ENCODE data around the gene MAD1L1.
"Not testable (repeated sequence)": the region's sequence is repeated elsewhere in the genome, so short reads cannot be mapped to it uniquely, and the experiment has no call there.

The MAD1L1 gene

DNA sequence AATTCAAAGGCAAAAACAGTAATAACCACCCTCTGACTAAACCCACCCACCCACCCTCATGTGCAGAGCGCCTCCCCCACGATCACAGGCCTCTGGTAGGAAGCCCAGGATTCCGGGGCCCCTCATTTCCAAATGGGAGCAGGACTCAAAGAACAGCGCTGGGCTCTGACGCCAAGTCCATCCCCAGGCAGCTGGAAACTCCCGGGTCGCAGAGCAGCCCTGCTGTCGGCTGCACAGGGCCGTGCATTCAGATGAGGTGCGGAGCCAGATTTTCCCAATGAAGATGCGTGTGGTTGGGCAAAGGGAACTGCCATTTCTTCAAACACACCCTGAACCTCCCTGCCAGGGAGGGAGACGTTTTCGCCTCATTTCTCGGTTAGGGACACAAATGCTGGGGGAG is 152.3 kb downstream of the MAD1L1 start:
- no peak for DNase-seq

DNA sequence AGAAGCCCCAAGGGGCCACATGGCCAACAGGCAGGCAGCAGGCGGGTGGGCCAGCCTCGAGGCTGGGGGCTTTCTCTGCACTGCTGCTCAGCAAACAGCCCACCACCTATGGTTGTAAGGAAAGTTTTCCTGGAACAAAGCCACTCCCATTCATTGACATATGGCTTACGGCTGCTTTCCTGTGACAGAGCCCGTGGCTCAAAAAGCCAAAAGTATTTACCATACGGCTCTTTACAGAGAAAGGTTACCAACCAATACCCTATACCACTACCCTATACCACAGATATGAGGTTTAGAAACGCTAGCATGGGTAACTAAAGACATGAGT is 152.7 kb downstream of the MAD1L1 start:
- DNase-seq, result no peak

GRCh38 chr7:2079332-2080059 is 153.2 kb downstream of the MAD1L1 start:
- DNase-seq, result no peak

DNA sequence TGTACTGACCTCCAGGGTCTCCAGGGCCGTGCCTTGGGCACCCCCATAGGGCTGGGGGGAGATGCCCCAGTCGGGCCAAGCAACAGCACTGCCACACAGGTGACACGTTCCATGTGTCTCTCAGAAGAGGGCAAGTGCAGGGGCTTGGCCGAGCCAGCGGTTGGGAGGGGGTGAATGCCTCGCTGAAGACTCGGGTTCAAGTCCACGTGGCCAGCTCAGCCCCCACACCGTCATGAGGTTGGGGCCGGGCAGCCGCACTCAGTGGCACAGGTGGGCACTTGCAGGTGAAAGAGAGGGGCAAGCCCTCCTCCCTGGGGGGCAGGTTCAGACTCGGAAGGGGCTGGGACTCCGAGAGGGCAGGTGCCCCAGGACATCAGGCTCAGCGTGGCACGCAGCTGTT is 153.8 kb downstream of the MAD1L1 start:
- DNase-seq, result no peak

GRCh38 chr7:2076649-2077064 is 156.1 kb downstream of the MAD1L1 start:
- no peak for DNase-seq

GRCh38 chr7:2075811-2076210 is 156.9 kb downstream of the MAD1L1 start:
- DNase-seq, result no peak

GRCh38 chr7:2074691-2075090 is 158.1 kb downstream of the MAD1L1 start:
- DNase-seq, result no peak

DNA sequence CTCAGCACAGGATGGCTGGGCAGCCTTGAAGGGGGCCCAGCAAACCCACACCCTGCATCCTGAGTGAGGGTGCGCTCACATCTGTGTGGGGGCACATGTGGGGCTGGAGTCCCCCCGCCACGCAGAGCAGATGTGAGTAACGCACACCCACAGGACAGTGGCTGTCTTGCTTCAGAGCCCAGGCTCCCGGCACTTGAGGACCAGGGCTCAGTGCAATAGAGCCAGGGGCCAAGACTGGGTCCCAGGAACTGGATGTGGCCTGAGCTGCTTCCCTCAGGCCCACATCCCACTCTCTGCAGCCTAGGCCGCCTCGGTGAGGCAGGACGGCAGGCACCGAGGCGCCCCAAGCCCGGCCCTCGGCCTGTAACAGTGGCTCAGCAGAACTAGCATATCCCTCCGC is 159.9 kb downstream of the MAD1L1 start:
- DNase-seq, result no peak

DNA sequence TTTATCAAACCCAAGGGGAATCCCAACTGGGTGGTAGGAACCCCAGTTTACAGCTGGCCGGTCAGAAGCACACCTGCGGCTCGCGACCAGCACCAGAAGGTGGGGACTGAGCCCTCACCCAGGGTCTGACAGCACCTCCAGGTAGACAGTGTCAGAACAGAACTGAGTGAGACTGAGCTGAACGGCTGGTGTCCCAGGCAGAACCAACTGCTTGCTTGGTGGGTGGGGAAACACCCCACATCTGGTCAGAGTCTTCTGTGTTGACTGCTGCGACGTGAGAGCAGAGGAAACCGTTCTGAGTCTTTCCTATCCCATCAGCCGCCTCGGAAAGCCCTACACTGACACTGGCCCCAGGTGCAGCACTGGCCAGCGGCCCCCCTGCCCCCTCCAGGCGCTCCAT is 160.7 kb downstream of the MAD1L1 start:
- DNase-seq, result no peak

DNA sequence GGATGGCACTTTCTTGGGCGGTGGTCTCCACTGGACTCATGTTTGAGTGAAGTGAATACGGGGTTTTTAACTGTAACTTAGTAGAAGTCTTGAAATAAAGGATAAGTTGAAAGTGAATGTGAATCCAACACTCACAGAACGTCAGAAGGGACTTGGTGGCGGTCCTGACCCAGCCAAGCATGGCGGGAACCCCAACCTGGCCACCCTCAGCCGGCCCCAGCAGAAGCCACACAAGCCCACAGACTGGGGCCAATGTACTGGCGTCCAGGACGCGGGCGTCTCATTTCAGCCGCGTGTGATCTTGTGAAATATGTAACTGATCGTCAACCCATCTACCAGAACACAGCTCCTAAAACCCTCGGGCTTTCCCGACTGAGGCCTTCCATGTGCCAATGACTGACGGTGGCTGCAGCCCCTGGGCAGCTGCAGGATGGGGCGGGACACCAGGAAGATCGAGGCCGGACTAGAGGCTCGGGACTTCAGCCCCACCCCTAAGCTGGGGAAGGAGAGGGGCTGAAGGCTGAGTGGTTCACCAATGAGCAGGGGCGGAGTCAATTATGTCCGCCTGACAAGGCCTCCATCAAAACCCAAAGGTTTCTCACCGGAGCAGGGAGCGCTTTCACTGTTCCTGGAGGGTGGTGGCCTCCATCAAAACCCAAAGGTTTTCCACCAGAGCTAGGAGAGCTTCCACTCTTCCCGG is 161.5 kb downstream of the MAD1L1 start:
- DNase-seq, result no peak

DNA sequence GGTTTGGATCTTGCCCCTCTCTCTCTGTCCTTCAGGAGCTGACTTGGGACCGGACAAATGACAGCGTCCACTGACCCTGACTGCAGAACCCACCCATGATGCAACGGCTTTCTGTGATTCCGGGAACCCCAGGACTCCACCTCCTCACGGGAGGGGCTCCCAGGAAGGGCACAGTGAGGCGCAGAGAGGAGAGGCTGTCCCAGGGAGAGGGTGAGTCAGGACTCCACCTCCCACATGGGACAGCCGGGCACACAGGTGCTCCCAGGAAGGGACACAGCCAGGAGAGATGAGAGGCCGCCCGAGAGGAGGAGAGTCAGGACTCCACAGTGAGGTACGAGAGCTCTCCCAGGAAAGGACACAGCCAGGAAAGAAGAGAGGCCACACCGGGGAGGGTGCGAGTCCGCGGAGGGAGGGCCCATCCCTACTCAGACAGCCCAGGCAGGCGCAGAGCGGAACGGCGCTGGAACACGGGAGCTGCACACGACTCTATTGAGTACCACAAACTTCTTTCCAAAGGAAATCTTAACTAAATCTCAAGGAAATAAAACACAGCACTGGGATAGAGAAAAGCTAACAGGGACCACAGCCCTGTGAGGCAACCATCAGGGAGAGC is 162.5 kb downstream of the MAD1L1 start:
- no peak for DNase-seq

- DNase-seq, result no peak
Observed at GRCh38 chr7:2069472-2069860, 163.3 kb downstream of the MAD1L1 start.

DNA sequence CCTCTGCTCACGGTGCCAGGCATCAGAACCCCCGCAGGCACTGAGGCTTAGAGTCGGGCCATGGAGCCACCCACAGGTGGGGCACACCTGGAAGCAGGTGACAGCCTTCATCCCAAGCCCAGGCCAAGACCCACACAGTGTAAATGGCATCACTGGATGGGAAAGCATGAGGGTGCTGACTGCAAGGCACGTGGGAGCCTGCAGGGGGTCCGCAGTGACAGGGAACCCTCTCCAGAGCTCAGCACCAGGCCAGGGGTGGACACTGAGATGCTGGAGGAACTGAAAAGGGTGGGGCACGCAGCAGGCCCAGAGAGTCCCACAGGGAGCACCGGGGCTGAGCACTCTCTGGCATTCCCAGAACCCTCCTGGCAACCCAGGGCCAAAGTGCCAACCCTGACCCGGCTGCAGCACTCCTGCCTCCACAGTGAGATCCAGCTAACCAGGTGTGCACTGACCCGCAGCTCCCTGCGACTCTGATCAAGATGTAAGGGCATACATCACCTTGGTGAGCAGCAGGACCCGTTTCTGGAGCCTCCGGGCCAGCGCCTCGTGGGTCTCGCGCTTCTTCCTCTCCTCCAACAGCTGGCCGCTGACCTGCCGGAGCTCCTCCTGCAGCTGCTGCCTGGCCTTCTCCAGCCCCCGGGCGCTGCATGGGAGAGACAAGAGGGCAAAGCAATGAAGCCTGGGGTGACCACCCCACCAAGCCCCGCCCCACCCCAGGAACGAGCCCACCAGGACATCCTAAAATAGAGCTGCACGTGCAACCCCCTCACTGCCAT is 163.9 kb downstream of the MAD1L1 start:
- DNase-seq, result no peak

DNA sequence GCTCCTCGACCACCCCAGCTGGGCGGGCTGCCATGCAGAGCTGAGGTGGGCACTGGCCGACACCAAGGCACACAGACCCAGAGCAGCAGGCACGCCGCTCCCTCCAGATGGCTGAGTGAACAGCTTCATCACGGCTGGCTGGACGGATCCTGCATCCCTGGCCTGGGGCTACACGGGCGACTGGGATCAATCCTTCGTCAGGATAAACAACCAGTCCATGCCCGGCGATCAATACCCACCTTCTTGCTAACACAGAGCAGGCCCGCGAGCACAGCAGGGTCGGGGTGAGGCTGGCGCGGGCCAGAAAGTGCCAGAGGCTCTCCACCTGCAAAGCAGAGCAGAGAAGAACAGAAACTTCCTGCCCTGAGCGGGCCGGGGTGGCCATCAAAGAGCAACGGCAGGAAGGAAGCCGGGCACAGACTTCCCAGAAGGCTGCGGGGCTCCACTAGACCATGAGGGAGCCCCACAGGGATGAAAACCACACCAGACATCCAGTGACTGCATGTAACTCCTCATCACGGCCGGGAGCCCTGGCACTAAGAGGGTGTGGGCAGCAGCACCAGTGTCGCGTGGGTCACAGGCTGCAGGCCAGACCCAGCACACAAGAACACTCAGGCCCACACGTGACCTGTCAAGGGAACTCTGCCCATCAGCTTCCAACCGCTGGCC is 166.4 kb downstream of the MAD1L1 start:
- peak; percentile 7 for DNase-seq

- DNase-seq, result no peak
Observed at GRCh38 chr7:2065528-2065927, 167.2 kb downstream of the MAD1L1 start.

- DNase-seq, result no peak
Observed at GRCh38 chr7:2063563-2064260, 169.0 kb downstream of the MAD1L1 start.

- no peak for DNase-seq
Observed at GRCh38 chr7:2062648-2063047, 170.1 kb downstream of the MAD1L1 start.

GRCh38 chr7:2060701-2061100 is 172.0 kb downstream of the MAD1L1 start:
- DNase-seq, result no peak

DNA sequence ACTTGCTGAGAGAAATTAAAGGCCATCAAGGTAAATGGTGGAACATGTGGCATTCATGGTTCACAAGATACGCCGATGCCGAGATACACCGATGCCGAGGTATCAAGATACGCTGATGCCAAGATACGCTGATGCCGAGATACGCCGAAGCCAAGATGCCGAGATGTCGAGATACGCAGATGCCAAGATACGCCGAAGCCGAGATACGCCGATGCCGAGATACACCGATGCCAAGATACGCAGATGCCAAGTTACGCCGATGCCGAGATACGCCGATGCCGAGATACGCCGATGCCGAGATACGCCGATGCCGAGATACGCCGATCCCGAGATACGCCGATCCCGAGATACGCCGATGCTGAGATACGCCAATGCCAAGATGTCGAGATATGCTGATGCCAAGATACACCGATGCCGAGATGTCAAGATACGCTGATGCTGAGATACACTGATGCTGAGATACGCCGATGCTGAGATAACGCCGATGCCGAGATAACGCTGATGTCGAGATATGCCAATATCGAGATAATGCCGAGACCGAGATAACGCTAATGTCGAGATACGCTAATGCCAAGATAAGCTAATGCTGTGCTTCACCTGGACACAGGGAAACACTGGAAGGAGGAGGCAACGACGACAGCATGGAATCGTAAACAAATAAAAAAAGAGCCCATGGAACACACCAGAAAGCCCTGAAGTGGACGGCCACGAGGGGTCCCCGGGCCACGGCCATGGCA is 172.6 kb downstream of the MAD1L1 start:
- DNase-seq, result no peak

DNA sequence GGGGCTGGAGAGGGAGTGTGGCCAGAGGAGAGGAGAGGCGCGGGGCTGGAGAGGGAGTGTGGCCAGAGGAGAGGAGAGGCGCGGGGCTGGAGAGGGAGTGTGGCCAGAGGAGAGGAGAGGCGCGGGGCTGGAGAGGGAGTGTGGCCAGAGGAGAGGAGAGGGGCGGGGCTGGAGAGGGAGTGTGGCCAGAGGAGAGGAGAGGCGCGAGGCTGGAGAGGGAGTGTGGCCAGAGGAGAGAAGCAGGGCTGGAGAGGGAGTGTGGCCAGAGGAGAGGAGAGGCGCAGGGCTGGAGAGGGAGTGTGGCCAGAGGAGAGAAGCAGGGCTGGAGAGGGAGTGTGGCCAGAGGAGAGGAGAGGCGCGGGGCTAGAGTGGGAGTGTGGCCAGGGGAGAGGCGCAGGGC is 174.5 kb downstream of the MAD1L1 start:
- DNase-seq, result not testable (repeated sequence)

- DNase-seq, result no peak
Observed at GRCh38 chr7:2055956-2056355, 176.8 kb downstream of the MAD1L1 start.

- DNase-seq, result no peak
Observed at GRCh38 chr7:2054927-2055326, 177.8 kb downstream of the MAD1L1 start.

All from activated CD4-positive, alpha-beta T cell treated with anti-CD3 and anti-CD28 coated beads, Interleukin-2, Interleukin-6, amounts not matched to agents 100 ng/mL and 50 ng/mL, durations not matched to agents 16 hours and 8 hours (primary cell).